HEK293 (cell line): Measurements from ENCODE around the gene MFAP5.

Experiments used
- CTCF ChIA-PET: fragments of 350-600 bp; formaldehyde crosslinking; extraction: SDS; loops from one replicate; lab custom pipeline; 2021; ENCODE audit warnings: antibody characterized with exemption; lab: Yijun Ruan, JAX
- POLR2A ChIA-PET: fragments of 300-600 bp; formaldehyde crosslinking; extraction: SDS; loops from one replicate; lab custom pipeline; 2020; ENCODE audit warnings: antibody characterized with exemption, inconsistent platforms; lab: Yijun Ruan, JAX
- H3K27ac ChIP-seq: fragments of 200-500 bp; sonication (Bioruptor generic); 2 replicates; pipeline ENCODE4 v1.5.1; 2014; ENCODE audit warnings: low read depth, low read length, control low read depth, inconsistent platforms; ENCODE audit errors: extremely low read depth
- H3K36me3 ChIP-seq, 2 experiments: fragments of 200-500 bp in 1 of 2; sonication (Bioruptor generic) in 1 of 2; 1 replicate in 1 of 2; 2 replicates in 1 of 2; pipeline ENCODE4 v1.5.1; 2014 to 2017; ENCODE audit warnings: inconsistent platforms in 2 of 2, low read length in 2 of 2; ENCODE audit not compliant: control insufficient read depth in 2 of 2, insufficient read depth in 1 of 2
- H3K4me1 ChIP-seq: fragments of 200-500 bp; sonication (Bioruptor generic); 2 replicates; pipeline ENCODE4 v1.5.1; 2014; ENCODE audit warnings: mild to moderate bottlenecking, low read length, inconsistent platforms; ENCODE audit not compliant: control insufficient read depth, insufficient read depth
- H3K4me3 ChIP-seq: 2 replicates; pipeline ENCODE4 v1.5.1; 2011; ENCODE audit warnings: low read depth, mild to moderate bottlenecking, control low read depth, low read length, moderate library complexity
- H3K9me3 ChIP-seq: fragments of 200-500 bp; sonication (Bioruptor generic); 2 replicates; pipeline ENCODE4 v1.5.1; 2014; ENCODE audit warnings: low read depth, low read length, inconsistent platforms; ENCODE audit not compliant: control insufficient read depth, insufficient read depth
- GLI2 ChIP-seq: fragments of 450-650 bp; formaldehyde crosslinking; IDR thresholded peaks from 2 replicates; pipeline ENCODE4; 2017; ENCODE audit warnings: missing biosample characterization, missing genetic modification characterization, low read depth, borderline replicate concordance
- GLIS1 ChIP-seq: fragments of 450-650 bp; formaldehyde crosslinking; IDR thresholded peaks from 2 replicates; pipeline ENCODE4 v1.5.1; 2016; ENCODE audit warnings: missing biosample characterization, missing genetic modification characterization
- HOXA7 ChIP-seq: sonication (generic); formaldehyde crosslinking; IDR thresholded peaks from 2 replicates; pipeline ENCODE4 v1.8.1; 2022; ENCODE audit warnings: missing genetic modification reagents, borderline replicate concordance
- KLF17 ChIP-seq: fragments of 450-650 bp; formaldehyde crosslinking; IDR thresholded peaks from 2 replicates; pipeline ENCODE4 v1.5.1; 2016; ENCODE audit warnings: missing biosample characterization, missing genetic modification characterization
- PRDM6 ChIP-seq: fragments of 450-650 bp; formaldehyde crosslinking; IDR thresholded peaks from 2 replicates; pipeline ENCODE4 v1.5.1; 2017; ENCODE audit warnings: missing biosample characterization, missing genetic modification characterization
- ZBTB17 ChIP-seq: fragments of 450-650 bp; formaldehyde crosslinking; IDR thresholded peaks from 2 replicates; pipeline ENCODE4 v1.5.1; 2016; ENCODE audit warnings: missing biosample characterization, missing genetic modification characterization
- ZBTB26 ChIP-seq: fragments of 450-650 bp; formaldehyde crosslinking; optimal IDR thresholded peaks from 2 replicates; pipeline ENCODE3; 2016; ENCODE audit warnings: missing biosample characterization, mild to moderate bottlenecking, missing genetic modification characterization
- ZBTB49 ChIP-seq: fragments of 450-650 bp; formaldehyde crosslinking; IDR thresholded peaks from 2 replicates; pipeline ENCODE4 v1.5.1; 2016; ENCODE audit warnings: missing biosample characterization, missing genetic modification characterization, low read depth
- ZNF133 ChIP-seq: fragments of 450-650 bp; formaldehyde crosslinking; IDR thresholded peaks from 2 replicates; pipeline ENCODE4 v1.5.1; 2016; ENCODE audit warnings: missing biosample characterization, missing genetic modification characterization
- ZNF169 ChIP-seq: fragments of 450-650 bp; formaldehyde crosslinking; IDR thresholded peaks from 2 replicates; pipeline ENCODE4 v1.5.1; 2016; ENCODE audit warnings: missing biosample characterization, missing genetic modification characterization
- ZNF202 ChIP-seq: fragments of 450-650 bp; formaldehyde crosslinking; IDR thresholded peaks from 2 replicates; pipeline ENCODE4 v1.5.1; 2016; ENCODE audit warnings: missing biosample characterization, missing genetic modification characterization, borderline replicate concordance
- ZNF23 ChIP-seq: fragments of 450-650 bp; formaldehyde crosslinking; IDR thresholded peaks from 2 replicates; pipeline ENCODE4 v1.5.1; 2016; ENCODE audit warnings: missing biosample characterization, missing genetic modification characterization, borderline replicate concordance
- ZNF302 ChIP-seq: fragments of 450-650 bp; formaldehyde crosslinking; IDR thresholded peaks from 2 replicates; pipeline ENCODE4 v1.5.1; 2016; ENCODE audit warnings: missing biosample characterization, missing genetic modification characterization, low read depth
- ZNF341 ChIP-seq: fragments of 450-650 bp; formaldehyde crosslinking; IDR thresholded peaks from 2 replicates; pipeline ENCODE4; 2016; ENCODE audit warnings: low read depth, missing biosample characterization, missing genetic modification characterization
- ZNF404 ChIP-seq: fragments of 450-650 bp; formaldehyde crosslinking; IDR thresholded peaks from 2 replicates; pipeline ENCODE4 v1.5.1; 2017; ENCODE audit warnings: missing biosample characterization, missing genetic modification characterization
- ZNF426 ChIP-seq: fragments of 450-650 bp; formaldehyde crosslinking; IDR thresholded peaks from 2 replicates; pipeline ENCODE4 v1.5.1; 2017; ENCODE audit warnings: missing biosample characterization, missing genetic modification characterization, mild to moderate bottlenecking, inconsistent platforms, moderate library complexity
- TF ChIP-seq, protein P1 (sequence below): fragments of 450-650 bp; formaldehyde crosslinking; IDR thresholded peaks from 2 replicates; pipeline ENCODE4 v1.5.1; 2016; ENCODE audit warnings: missing biosample characterization, missing genetic modification characterization
- TF ChIP-seq, protein P2 (sequence below): fragments of 450-650 bp; formaldehyde crosslinking; conservative IDR thresholded peaks from 2 replicates; pipeline ENCODE4 v1.5.1; 2016; ENCODE audit warnings: low read depth, missing biosample characterization, missing genetic modification characterization

MFAP5 gene

GRCh38 chr12:8701046-8701660 is 38.5 kb upstream of the MFAP5 start:
- Histone ChIP-seq H3K4me3 (no peak overlapping the region), H3K9me3 (no peaks in the 10 kb centered on the region), H3K27ac (no peak overlapping the region), H3K4me1 (peaks cover 16% of the 10 kb centered on the region), H3K36me3 (peaks cover 0 to 4% of the 10 kb centered on the region in 2 experiments; a peak in 1 of 3 replicates)
- CTCF ChIA-PET = interaction anchor here (0.6 to 1.2 kb wide), 5 partner anchors 56 to 190 kb away, joined by 3 to 5 read pairs (median 3); no protein-coding TSS in a partner anchor
- TF ChIP-seq ZNF202 = no peak
- POLR2A ChIA-PET = interaction anchor here (0.5 to 0.7 kb wide), 4 partner anchors 12 to 466 kb away, joined by 3 to 5 read pairs (median 4); no protein-coding TSS in a partner anchor

GRCh38 chr12:8699714-8700113 is 37.1 kb upstream of the MFAP5 start:
- H3K36me3 ChIP-seq = peaks cover 0 to 4% of the 10 kb centered on the region in 2 experiments; a peak in 1 of 3 replicates
- ChIA-PET CTCF (interaction anchor here (0.6 to 1.5 kb wide), 2 partner anchors 11 to 19 kb away, joined by 7 to 8 read pairs; no protein-coding TSS in a partner anchor), POLR2A (interaction anchor here (0.5 kb wide), 1 partner anchor 72 kb away, joined by 3 read pairs; no protein-coding TSS in a partner anchor)
- H3K27ac ChIP-seq = no peak overlapping the region
- no peak overlapping the region for H3K4me3 ChIP-seq
- no peaks in the 10 kb centered on the region for H3K9me3 ChIP-seq
- H3K4me1 ChIP-seq = peaks cover 16% of the 10 kb centered on the region
- TF ChIP-seq ZBTB26 (tag by site-specific recombination) (no peak), ZNF302 (tag by site-specific recombination) (no peak), GLIS1 (tag by site-specific recombination) (peak; percentile 11; the same call in 1 of the 2 replicates), ZBTB49 (tag by site-specific recombination) (no peak), ZBTB17 (0 out of 2 replicates have a peak, but pooled peaks have one; percentile 14), ZNF169 (tag by site-specific recombination) (no peak), HOXA7 (CRISPR knock-in tag) (no peak), ZNF23 (no peak), ZNF341 (peak; percentile 53; the same call in 1 of the 2 replicates), GLI2 (tag by site-specific recombination) (no peak), ZNF133 (tag by site-specific recombination) (no peak), ZNF426 (no peak), PRDM6 (tag by site-specific recombination) (peak; percentile 50), ZNF404 (tag by site-specific recombination) (no peak), KLF17 (no peak)
- TF ChIP-seq, protein P1, sequence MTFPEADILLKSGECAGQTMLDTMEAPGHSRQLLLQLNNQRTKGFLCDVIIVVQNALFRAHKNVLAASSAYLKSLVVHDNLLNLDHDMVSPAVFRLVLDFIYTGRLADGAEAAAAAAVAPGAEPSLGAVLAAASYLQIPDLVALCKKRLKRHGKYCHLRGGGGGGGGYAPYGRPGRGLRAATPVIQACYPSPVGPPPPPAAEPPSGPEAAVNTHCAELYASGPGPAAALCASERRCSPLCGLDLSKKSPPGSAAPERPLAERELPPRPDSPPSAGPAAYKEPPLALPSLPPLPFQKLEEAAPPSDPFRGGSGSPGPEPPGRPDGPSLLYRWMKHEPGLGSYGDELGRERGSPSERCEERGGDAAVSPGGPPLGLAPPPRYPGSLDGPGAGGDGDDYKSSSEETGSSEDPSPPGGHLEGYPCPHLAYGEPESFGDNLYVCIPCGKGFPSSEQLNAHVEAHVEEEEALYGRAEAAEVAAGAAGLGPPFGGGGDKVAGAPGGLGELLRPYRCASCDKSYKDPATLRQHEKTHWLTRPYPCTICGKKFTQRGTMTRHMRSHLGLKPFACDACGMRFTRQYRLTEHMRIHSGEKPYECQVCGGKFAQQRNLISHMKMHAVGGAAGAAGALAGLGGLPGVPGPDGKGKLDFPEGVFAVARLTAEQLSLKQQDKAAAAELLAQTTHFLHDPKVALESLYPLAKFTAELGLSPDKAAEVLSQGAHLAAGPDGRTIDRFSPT (tag by site-specific recombination) = no peak
- TF ChIP-seq, protein P2, sequence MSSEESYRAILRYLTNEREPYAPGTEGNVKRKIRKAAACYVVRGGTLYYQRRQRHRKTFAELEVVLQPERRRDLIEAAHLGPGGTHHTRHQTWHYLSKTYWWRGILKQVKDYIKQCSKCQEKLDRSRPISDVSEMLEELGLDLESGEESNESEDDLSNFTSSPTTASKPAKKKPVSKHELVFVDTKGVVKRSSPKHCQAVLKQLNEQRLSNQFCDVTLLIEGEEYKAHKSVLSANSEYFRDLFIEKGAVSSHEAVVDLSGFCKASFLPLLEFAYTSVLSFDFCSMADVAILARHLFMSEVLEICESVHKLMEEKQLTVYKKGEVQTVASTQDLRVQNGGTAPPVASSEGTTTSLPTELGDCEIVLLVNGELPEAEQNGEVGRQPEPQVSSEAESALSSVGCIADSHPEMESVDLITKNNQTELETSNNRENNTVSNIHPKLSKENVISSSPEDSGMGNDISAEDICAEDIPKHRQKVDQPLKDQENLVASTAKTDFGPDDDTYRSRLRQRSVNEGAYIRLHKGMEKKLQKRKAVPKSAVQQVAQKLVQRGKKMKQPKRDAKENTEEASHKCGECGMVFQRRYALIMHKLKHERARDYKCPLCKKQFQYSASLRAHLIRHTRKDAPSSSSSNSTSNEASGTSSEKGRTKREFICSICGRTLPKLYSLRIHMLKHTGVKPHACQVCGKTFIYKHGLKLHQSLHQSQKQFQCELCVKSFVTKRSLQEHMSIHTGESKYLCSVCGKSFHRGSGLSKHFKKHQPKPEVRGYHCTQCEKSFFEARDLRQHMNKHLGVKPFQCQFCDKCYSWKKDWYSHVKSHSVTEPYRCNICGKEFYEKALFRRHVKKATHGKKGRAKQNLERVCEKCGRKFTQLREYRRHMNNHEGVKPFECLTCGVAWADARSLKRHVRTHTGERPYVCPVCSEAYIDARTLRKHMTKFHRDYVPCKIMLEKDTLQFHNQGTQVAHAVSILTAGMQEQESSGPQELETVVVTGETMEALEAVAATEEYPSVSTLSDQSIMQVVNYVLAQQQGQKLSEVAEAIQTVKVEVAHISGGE = 0 out of 2 replicates have a peak, but pooled peaks have one; percentile 6
